Measurements from ENCODE around the gene ELAVL2.

DNA sequence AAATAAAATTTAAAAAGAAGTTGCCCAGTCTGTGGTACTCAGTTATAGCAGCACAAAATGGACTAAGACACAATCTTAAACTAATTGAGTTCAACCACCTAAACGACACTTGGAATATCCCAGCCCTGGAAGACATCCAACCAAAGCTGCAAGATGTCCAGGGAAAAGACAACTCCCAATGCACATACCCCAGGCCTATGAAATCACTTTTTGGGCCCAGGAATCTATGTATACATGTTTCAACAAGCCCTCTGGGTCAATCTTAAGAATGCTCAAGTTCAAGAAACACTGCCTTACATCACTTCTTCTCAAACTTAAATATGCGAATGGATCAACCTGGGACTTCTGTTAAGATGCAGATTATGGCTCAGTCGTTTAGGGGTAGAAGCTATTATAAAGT lies 148.6 kb downstream of the ELAVL2 start:
- TF ChIP-seq CTCF (IDR thresholded peaks at IDR 0.05) (no peak), POLR2A (IDR thresholded peaks at IDR 0.05; ENCODE audit: low read depth) (no peak), POLR2AphosphoS5 (IDR thresholded peaks at IDR 0.05) (no peak)
